Mesenteric fat pad (tissue), 1 donor: ENCODE results near the gene INPPL1. TPM values are rescaled to one million over a fixed set of nuclear protein-coding genes. Genes with fewer than 3 reads are reported as not detected.

Experiments used
- DNase-seq: peaks from one replicate; pipeline ENCODE4 v3.0.0-alpha.2; 2020; ENCODE audit warnings: low spot score
- total RNA-seq: library from RNA; stranded (reverse); fragmentation: NEBNext Ultra II Directional; extraction: Animal tissue kit (Norgen Biotek cat#: 25700); gene quantifications from one replicate; pipeline ENCODE4 v1.2.1, GENCODE V29; 2021
- donor health status: DM: yes; HTN: yes; CAD: no.

The INPPL1 gene
- total RNA-seq, 1 donor from 2014 or later = 107 TPM

GRCh38 chr11:72278905-72279304, 54.3 kb downstream of the INPPL1 start:
- DNase-seq = no peak

- no peak for DNase-seq
These were observed 55.5 kb downstream of the INPPL1 start for GRCh38 chr11:72280037-72280436.

- no peak for DNase-seq
These were observed 56.3 kb downstream of the INPPL1 start for GRCh38 chr11:72280726-72281315.

- no peak for DNase-seq
These were observed 59.4 kb downstream of the INPPL1 start for GRCh38 chr11:72283947-72284346.

GRCh38 chr11:72287293-72287692, 62.7 kb downstream of the INPPL1 start:
- DNase-seq = no peak

Other genes starting within 250 kb of the INPPL1 start
- 13.1 TPM for gene IL18BP, start 225.9 kb upstream of the INPPL1 start, total RNA-seq
- 100 TPM for gene NUMA1, start 144.2 kb upstream of the INPPL1 start, total RNA-seq
- 7.0 TPM for gene LRRC51, start 143.9 kb upstream of the INPPL1 start, total RNA-seq
- 117 TPM for gene LAMTOR1, start 121.5 kb upstream of the INPPL1 start, total RNA-seq
- gene TOMT, start 118.8 kb upstream of the INPPL1 start, total RNA-seq = not detected
- gene ANAPC15, start 112.1 kb upstream of the INPPL1 start, total RNA-seq = 29.1 TPM
- gene FOLR3, start 89.0 kb upstream of the INPPL1 start, total RNA-seq = 18.4 TPM
- 0.32 TPM for gene FOLR1, start 32.6 kb upstream of the INPPL1 start, total RNA-seq
- gene FOLR2, start 8.0 kb upstream of the INPPL1 start, total RNA-seq = 77.3 TPM
- gene PHOX2A, start 19.4 kb downstream of the INPPL1 start, total RNA-seq = not detected
- gene CLPB, start 209.8 kb downstream of the INPPL1 start, total RNA-seq = 25.3 TPM